GM20000 (cell line): Measurements from ENCODE around the gene PEX13.

Experiments
- DNase-seq: peaks from one replicate; pipeline ENCODE4 v3.0.0; 2012; ENCODE audit warnings: low spot score
- TF ChIP-seq, protein P1 (sequence below): IDR thresholded peaks from 2 replicates; pipeline ENCODE4 v1.5.1; 2012; ENCODE audit warnings: mild to moderate bottlenecking, control low read depth; ENCODE audit errors: extremely low read depth, missing control alignments

PEX13 gene

DNA sequence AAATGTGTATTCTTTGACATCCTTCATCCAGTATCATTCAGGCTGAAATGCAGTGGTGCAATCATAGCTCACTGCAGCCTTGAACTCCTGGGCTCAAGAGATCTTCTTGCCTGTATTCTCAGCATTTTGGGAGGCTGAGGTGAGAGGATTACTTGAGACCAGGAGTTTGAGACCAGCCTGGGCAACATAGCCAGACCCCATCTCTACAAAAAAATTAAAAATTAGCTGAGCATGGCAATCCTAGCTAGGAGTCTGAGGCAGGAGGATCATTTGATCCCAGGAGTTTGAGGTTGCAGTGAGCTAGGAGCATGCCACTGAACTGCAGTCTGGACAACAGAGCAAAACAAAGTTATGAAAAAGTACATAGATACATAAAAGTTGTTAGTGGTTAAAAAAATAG lies 72.3 kb downstream of the PEX13 start:
- TF ChIP-seq, protein P1, sequence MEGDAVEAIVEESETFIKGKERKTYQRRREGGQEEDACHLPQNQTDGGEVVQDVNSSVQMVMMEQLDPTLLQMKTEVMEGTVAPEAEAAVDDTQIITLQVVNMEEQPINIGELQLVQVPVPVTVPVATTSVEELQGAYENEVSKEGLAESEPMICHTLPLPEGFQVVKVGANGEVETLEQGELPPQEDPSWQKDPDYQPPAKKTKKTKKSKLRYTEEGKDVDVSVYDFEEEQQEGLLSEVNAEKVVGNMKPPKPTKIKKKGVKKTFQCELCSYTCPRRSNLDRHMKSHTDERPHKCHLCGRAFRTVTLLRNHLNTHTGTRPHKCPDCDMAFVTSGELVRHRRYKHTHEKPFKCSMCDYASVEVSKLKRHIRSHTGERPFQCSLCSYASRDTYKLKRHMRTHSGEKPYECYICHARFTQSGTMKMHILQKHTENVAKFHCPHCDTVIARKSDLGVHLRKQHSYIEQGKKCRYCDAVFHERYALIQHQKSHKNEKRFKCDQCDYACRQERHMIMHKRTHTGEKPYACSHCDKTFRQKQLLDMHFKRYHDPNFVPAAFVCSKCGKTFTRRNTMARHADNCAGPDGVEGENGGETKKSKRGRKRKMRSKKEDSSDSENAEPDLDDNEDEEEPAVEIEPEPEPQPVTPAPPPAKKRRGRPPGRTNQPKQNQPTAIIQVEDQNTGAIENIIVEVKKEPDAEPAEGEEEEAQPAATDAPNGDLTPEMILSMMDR, result no peak
- no peak for DNase-seq

DNA sequence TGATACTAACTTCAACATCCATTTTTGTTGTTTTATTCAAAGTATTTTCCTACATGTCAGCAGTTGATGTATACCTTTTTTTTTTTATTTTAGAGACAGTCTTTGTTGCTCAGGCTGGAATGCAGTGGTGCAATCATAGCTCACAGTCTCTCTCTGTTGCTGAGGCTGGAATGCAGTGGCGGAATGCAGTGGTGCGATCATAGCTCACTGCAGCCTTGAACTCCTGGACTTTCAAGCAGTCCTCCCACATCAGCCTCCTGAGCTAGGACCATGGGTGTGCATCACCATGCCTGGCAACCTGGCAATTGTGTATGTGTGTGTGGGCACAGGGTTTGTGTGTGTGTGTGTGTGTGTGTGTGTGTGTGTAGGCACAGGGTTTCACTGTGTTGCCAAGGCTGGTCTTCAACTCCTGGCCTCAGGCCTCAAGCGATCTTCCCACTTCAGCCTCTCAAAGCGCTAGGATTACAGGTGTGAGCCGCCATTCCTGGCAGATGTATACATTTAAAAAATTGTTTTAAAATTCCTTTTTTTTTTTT lies 72.9 kb downstream of the PEX13 start:
- TF ChIP-seq, protein P1, result no peak
- no peak for DNase-seq

GRCh38 chr2:61091485-61091884 lies 74.0 kb downstream of the PEX13 start:
- DNase-seq, result no peak
- TF ChIP-seq, protein P1, result no peak

- TF ChIP-seq, protein P1, result no peak
- no peak for DNase-seq
Measured at GRCh38 chr2:61096438-61096837, 78.9 kb downstream of the PEX13 start.

DNA sequence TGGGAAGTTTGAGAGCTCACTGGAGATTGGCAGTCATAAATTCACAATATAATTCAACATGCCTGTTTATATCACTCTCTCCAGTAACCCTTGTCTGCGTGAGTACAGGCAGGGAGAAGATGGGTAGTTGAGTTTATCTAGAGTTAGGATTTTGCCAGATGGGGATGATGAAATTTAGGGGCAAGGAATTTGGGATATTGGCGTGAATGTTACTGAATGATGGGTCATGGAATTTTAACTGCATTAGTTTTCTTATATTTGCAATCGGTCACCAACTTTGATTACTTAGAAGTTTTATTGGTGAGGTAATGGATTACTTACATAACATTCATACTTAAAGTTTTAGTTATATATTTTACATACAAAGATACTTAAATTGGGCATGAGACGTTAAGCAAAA lies 83.3 kb downstream of the PEX13 start:
- TF ChIP-seq, protein P1, result no peak
- no peak for DNase-seq
